Endothelial cell of umbilical vein (primary cell): ENCODE data around the gene PSMD3. TPM values are rescaled to one million over a fixed set of nuclear protein-coding genes. Genes with fewer than 3 reads are reported as not detected.

Experiments
- BruUV-seq: library from RNA; stranded (reverse); fragments of 400-500 nt; replicated peaks from 2 replicates; lab custom pipeline; 2021; lab: Mats Ljungman, UMichigan
- CTCF ChIA-PET: fragments of 300-600, 350-600 bp; sonication (Branson Sonifier 250); formaldehyde crosslinking; loops from one replicate; lab custom pipeline; 2021; ENCODE audit warnings: antibody characterized with exemption, inconsistent platforms; lab: Charles Lee
- POLR2A ChIA-PET: fragments of 300-600, 350-600 bp; sonication (Branson Sonifier 250); formaldehyde crosslinking; loops from one replicate; lab custom pipeline; 2021; ENCODE audit warnings: antibody characterized with exemption, inconsistent platforms; lab: Charles Lee
- DNase-seq: peaks from one replicate; pipeline ENCODE4 v3.0.0-alpha.2; 2011; ENCODE audit warnings: low read depth, low spot score
- FAIRE-seq: peaks from 2 replicates; lab custom pipeline; 2011; peaks lifted over from hg19 to GRCh38; lab: Jason Lieb, UNC
- H2AFZ ChIP-seq: 2 replicates; pipeline ENCODE4 v1.6.0; 2012; ENCODE audit warnings: low read depth, low read length, control low read depth, inconsistent platforms
- H3K27ac ChIP-seq: 2 replicates; pipeline ENCODE4 v1.5.1; 2011; ENCODE audit warnings: low read depth, mild to moderate bottlenecking, control low read depth, low read length, moderate library complexity; ENCODE audit not compliant: insufficient read depth
- H3K27me3 ChIP-seq, 2 experiments: 2 replicates each; pipeline versions ENCODE4 v1.6.0 to v1.6.1; 2011; ENCODE audit warnings: low read length in 2 of 2, mixed read lengths in 1 of 2; ENCODE audit not compliant: control insufficient read depth in 2 of 2, insufficient read depth in 2 of 2
- H3K36me3 ChIP-seq, 2 experiments: 2 replicates in 1 of 2; 3 replicates in 1 of 2; pipeline ENCODE4 v1.5.1; 2011; ENCODE audit warnings: low read length in 2 of 2, mild to moderate bottlenecking in 1 of 2, moderate library complexity in 1 of 2; ENCODE audit not compliant: control insufficient read depth in 2 of 2, insufficient read depth in 2 of 2; ENCODE audit errors: extremely low read depth in 1 of 2
- H3K4me1 ChIP-seq: 3 replicates; pipeline ENCODE4 v1.5.1; 2011; ENCODE audit warnings: mild to moderate bottlenecking, low read length; ENCODE audit not compliant: control insufficient read depth, insufficient read depth; ENCODE audit errors: extremely low read depth
- H3K4me2 ChIP-seq: 2 replicates; pipeline ENCODE4 v1.6.1; 2011; ENCODE audit warnings: low read length, control low read depth, mixed read lengths; ENCODE audit not compliant: insufficient read depth
- H3K4me3 ChIP-seq, 3 experiments: fragments of 200-600 bp in 1 of 3; sonication (generic), shearing (Covaris generic) in 1 of 3; replicated peaks in 1 of 3; 2 replicates each; pipeline ENCODE4 v1.5.1; 2011 to 2016; ENCODE audit warnings: control low read depth in 3 of 3, low read length in 3 of 3, mild to moderate bottlenecking in 2 of 3, inconsistent platforms in 1 of 3, low read depth in 1 of 3, moderate library complexity in 1 of 3; ENCODE audit not compliant: insufficient read depth in 1 of 3
- H3K79me2 ChIP-seq: 2 replicates; pipeline ENCODE4 v1.6.0; 2012; ENCODE audit warnings: low read length, inconsistent platforms; ENCODE audit not compliant: control insufficient read depth, insufficient read depth
- H3K9ac ChIP-seq: replicated peaks from 2 replicates; pipeline ENCODE3; 2011; ENCODE audit warnings: low read length, control low read depth; ENCODE audit not compliant: insufficient read depth; ENCODE audit errors: extremely low read depth
- H3K9me1 ChIP-seq: replicated peaks from 3 replicates; pipeline ENCODE4 v1.6.0; 2011; ENCODE audit warnings: mild to moderate bottlenecking, low read length; ENCODE audit not compliant: control insufficient read depth, insufficient read depth; ENCODE audit errors: extremely low read depth
- H3K9me3 ChIP-seq: replicated peaks from 2 replicates; pipeline ENCODE4 v1.5.1; 2012; ENCODE audit warnings: low read length, inconsistent platforms; ENCODE audit not compliant: control insufficient read depth, insufficient read depth
- H4K20me1 ChIP-seq: replicated peaks from 2 replicates; pipeline ENCODE3; 2011; ENCODE audit warnings: mild to moderate bottlenecking, low read length; ENCODE audit not compliant: control insufficient read depth, insufficient read depth; ENCODE audit errors: extremely low read depth
- GATA2 ChIP-seq: IDR thresholded peaks from 2 replicates; pipeline ENCODE4 v1.7.0; 2011; ENCODE audit warnings: low read depth, mild to moderate bottlenecking, moderate library complexity, mixed read lengths, low read length; ENCODE audit not compliant: insufficient read length, insufficient read depth
- JUN ChIP-seq: IDR thresholded peaks from 2 replicates; pipeline ENCODE4 v1.6.1; 2011; ENCODE audit warnings: borderline replicate concordance, low read depth; ENCODE audit not compliant: insufficient read length, insufficient read depth
- MYC ChIP-seq: IDR thresholded peaks from one replicate; pipeline ENCODE4 v1.6.1; 2011; ENCODE audit warnings: mild to moderate bottlenecking, low read depth, low read length
- POLR2A ChIP-seq: IDR thresholded peaks from 2 replicates; pipeline ENCODE4 v1.6.1; 2012; ENCODE audit warnings: low read depth, mild to moderate bottlenecking, control low read depth, low read length
- POLR2AphosphoS5 ChIP-seq: IDR thresholded peaks from 2 replicates; pipeline ENCODE4 v1.6.1; 2012; ENCODE audit warnings: low read depth, mild to moderate bottlenecking, control low read depth, low read length, moderate library complexity; ENCODE audit not compliant: insufficient read depth
- dilution Hi-C: fragments of 300-500 bp; cut with MboI; formaldehyde crosslinking; loops from one replicate; pipeline ENCODE4 v1.15.0; 2019; ENCODE audit warnings: low sequenced_read_pairs; ENCODE audit not compliant: extremely low pct_ligation_motif_present
- intact Hi-C: fragments of 100-400 bp; cut with micrococcal nuclease; formaldehyde crosslinking; loops from one replicate; pipeline ENCODE4 v1.10.0; 2022
- polyA plus RNA-seq, 4 experiments: library from polyadenylated mRNA; depleted of rRNA in 3 of 4; stranded (reverse) in 3 of 4; unstranded in 1 of 4; fragments of >200 nt; gene quantifications; 2 replicates each; pipeline versions ENCODE4 v1.2.1 to v1.2.3, GENCODE V29; 2011 to 2012; ENCODE audit warnings: missing spikeins in 1 of 4
- total RNA-seq: library from RNA; stranded (reverse); gene quantifications from 2 replicates; pipeline ENCODE4 v1.2.3, GENCODE V29; 2021
- TF ChIP-seq, protein P1 (sequence below): IDR thresholded peaks from 2 replicates; pipeline ENCODE4 v1.6.1; 2011; ENCODE audit not compliant: insufficient read depth, insufficient read length
- TF ChIP-seq, protein P2 (sequence below), 2 donors: IDR thresholded peaks; 1 replicate in 1 of 2; 2 replicates in 1 of 2; pipeline ENCODE4 v1.5.1; 2011; ENCODE audit warnings: low read length in 2 of 2, mild to moderate bottlenecking in 2 of 2, moderate library complexity in 2 of 2, control low read depth in 1 of 2, inconsistent platforms in 1 of 2, low read depth in 1 of 2; ENCODE audit not compliant: insufficient read depth in 1 of 2; ENCODE audit errors: extremely low read depth in 1 of 2

PSMD3 gene
- total and polyA plus RNA-seq, 2 donors (not counting 3 experiments of a cell fraction or from before 2014, with no cell fraction given): 120 to 136 TPM

DNA sequence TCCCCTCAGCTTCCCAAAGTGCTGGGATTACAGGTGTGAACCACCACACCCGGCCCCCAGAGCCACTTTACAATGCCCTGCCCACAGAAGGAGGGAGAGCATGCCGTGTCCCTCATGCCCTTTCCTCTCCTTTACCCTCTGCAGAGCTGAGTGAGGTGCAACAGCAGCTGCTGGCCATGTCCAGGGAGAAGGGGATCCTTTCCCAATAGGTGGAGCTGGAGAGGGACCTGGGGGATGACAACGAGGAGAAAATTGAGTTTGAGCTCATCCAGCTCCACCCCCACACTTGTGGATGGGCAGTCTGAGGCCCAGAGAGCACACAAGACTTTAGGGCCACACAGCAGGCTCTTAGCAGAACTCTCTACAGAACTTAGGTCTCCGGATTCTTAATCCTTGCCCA, 25.7 kb upstream of the PSMD3 start:
- no peak overlapping the region for H2AFZ ChIP-seq
- FAIRE-seq (no peak), DNase-seq (no peak)
- H3K9ac ChIP-seq: no peak overlapping the region
- no peaks in the 10 kb centered on the region for H3K9me3 ChIP-seq
- H3K4me3 ChIP-seq: no peak overlapping the region
- no peaks in the 10 kb centered on the region for H4K20me1 ChIP-seq
- H3K36me3 ChIP-seq: no peaks in the 10 kb centered on the region
- no peaks in the 10 kb centered on the region for H3K9me1 ChIP-seq
- intact Hi-C loops: loop anchor here (10.0 kb wide), 1 partner anchor 330 kb away; the partner anchor contains the start of gene PPP1R1B
- ChIA-PET CTCF (interaction anchor here (1.2 to 7.0 kb wide), 2 partner anchors 25 to 82 kb away, joined by 4 to 108 read pairs; partner anchors contain the start of gene PSMD3), POLR2A (interaction anchor here (1.2 kb wide), 1 partner anchor 26 kb away, joined by 3 read pairs; the partner anchor contains the start of gene PSMD3)
- no peak overlapping the region for H3K4me2 ChIP-seq
- no peaks in the 10 kb centered on the region for H3K79me2 ChIP-seq
- BruUV-seq: no TSS peak
- H3K27me3 ChIP-seq: peaks cover 0 to 3% of the 10 kb centered on the region in 2 experiments
- TF ChIP-seq GATA2 (no peak), POLR2A (no peak), MYC (no peak), JUN (no peak), POLR2AphosphoS5 (no peak)
- TF ChIP-seq, protein P1, sequence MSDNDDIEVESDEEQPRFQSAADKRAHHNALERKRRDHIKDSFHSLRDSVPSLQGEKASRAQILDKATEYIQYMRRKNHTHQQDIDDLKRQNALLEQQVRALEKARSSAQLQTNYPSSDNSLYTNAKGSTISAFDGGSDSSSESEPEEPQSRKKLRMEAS: no peak
- TF ChIP-seq, protein P2, sequence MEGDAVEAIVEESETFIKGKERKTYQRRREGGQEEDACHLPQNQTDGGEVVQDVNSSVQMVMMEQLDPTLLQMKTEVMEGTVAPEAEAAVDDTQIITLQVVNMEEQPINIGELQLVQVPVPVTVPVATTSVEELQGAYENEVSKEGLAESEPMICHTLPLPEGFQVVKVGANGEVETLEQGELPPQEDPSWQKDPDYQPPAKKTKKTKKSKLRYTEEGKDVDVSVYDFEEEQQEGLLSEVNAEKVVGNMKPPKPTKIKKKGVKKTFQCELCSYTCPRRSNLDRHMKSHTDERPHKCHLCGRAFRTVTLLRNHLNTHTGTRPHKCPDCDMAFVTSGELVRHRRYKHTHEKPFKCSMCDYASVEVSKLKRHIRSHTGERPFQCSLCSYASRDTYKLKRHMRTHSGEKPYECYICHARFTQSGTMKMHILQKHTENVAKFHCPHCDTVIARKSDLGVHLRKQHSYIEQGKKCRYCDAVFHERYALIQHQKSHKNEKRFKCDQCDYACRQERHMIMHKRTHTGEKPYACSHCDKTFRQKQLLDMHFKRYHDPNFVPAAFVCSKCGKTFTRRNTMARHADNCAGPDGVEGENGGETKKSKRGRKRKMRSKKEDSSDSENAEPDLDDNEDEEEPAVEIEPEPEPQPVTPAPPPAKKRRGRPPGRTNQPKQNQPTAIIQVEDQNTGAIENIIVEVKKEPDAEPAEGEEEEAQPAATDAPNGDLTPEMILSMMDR (IDR thresholded peaks at IDR 0.05; ENCODE audit: extremely low read depth in 1 of 2, insufficient read depth in 1 of 2, low read depth in 1 of 2, low read length in 2 of 2): no peak
- no peak overlapping the region for H3K27ac ChIP-seq
- dilution Hi-C loops: no loop called here
- H3K4me1 ChIP-seq: peaks cover 3% of the 10 kb centered on the region
